ENCODE results near the gene ITSN1. TPM values are rescaled to one million over a fixed set of nuclear protein-coding genes. Genes with fewer than 3 reads are reported as not detected.
"Not testable (repeated sequence)": the region's sequence is repeated elsewhere in the genome, so short reads cannot be mapped to it uniquely, and the experiment has no call there.

The ITSN1 gene
- polyA plus RNA-seq, 3 donors, result 6.8 to 114 (median 40.2) TPM

- no peak overlapping the region for H3K27ac ChIP-seq (ENCODE audit: low read depth, low read length)
- 67 to 85% (median 78%) methylated on average over 2 of the region's 2 CpGs for WGBS, 3 donors
Observed at GRCh38 chr21:33783187-33783979, 141.1 kb downstream of the ITSN1 start.

- no peak overlapping the region for H3K27ac ChIP-seq (ENCODE audit: low read depth, low read length)
- WGBS, 3 donors, result 86 to 88% (median 88%) methylated on average over 2 of the region's 2 CpGs
Observed at GRCh38 chr21:33787431-33787830, 145.1 kb downstream of the ITSN1 start.

GRCh38 chr21:33788438-33788837 is 146.1 kb downstream of the ITSN1 start:
- 90 to 97% (median 97%) methylated on average over 5 of the region's 5 CpGs for WGBS, 3 donors
- H3K27ac ChIP-seq (ENCODE audit: low read depth, low read length), result not testable (repeated sequence)

- WGBS, 3 donors, result 42 to 54% (median 45%) methylated on average over 1 of the region's 1 CpG
- H3K27ac ChIP-seq (ENCODE audit: low read depth, low read length), result no peak overlapping the region
Observed at GRCh38 chr21:33789697-33790096, 147.4 kb downstream of the ITSN1 start.

GRCh38 chr21:33791073-33791472 is 148.8 kb downstream of the ITSN1 start:
- H3K27ac ChIP-seq (ENCODE audit: low read depth, low read length), result no peak overlapping the region
- WGBS, 3 donors, result 79 to 91% (median 83%) methylated on average over 3 of the region's 3 CpGs

- WGBS, 3 donors, result 64 to 76% (median 65%) methylated on average over 2 of the region's 2 CpGs
- H3K27ac ChIP-seq (ENCODE audit: low read depth, low read length), result no peak overlapping the region
Observed at GRCh38 chr21:33794596-33794995, 152.3 kb downstream of the ITSN1 start.

- WGBS, 3 donors, result 88 to 90% (median 90%) methylated on average over 5 of the region's 5 CpGs
- H3K27ac ChIP-seq (ENCODE audit: low read depth, low read length), result no peak overlapping the region
Observed at GRCh38 chr21:33797565-33797964, 155.3 kb downstream of the ITSN1 start.

- 56 to 86% (median 66%) methylated on average over 5 of the region's 5 CpGs for WGBS, 3 donors
- H3K27ac ChIP-seq (ENCODE audit: low read depth, low read length), result no peak overlapping the region
Observed at GRCh38 chr21:33799378-33800090, 157.2 kb downstream of the ITSN1 start.

GRCh38 chr21:33800753-33801423 is 158.6 kb downstream of the ITSN1 start:
- no peak overlapping the region for H3K27ac ChIP-seq (ENCODE audit: low read depth, low read length)
- WGBS, 3 donors, result 93 to 97% (median 96%) methylated on average over 5 of the region's 5 CpGs

GRCh38 chr21:33801424-33802405 is 159.4 kb downstream of the ITSN1 start:
- no peak overlapping the region for H3K27ac ChIP-seq (ENCODE audit: low read depth, low read length)
- 57 to 74% (median 63%) methylated on average over 8 of the region's 8 CpGs for WGBS, 3 donors

- WGBS, 3 donors, result 39 to 77% (median 45%) methylated on average over 4 of the region's 4 CpGs
- H3K27ac ChIP-seq (ENCODE audit: low read depth, low read length), result no peak overlapping the region
Observed at GRCh38 chr21:33802481-33802880, 160.2 kb downstream of the ITSN1 start.

- WGBS, 3 donors, result 85 to 99% (median 92%) methylated on average over 2 of the region's 2 CpGs
- no peak overlapping the region for H3K27ac ChIP-seq (ENCODE audit: low read depth, low read length)
Observed at GRCh38 chr21:33808715-33809367, 166.5 kb downstream of the ITSN1 start.

- no peak overlapping the region for H3K27ac ChIP-seq (ENCODE audit: low read depth, low read length)
- 25 to 70% (median 56%) methylated on average over 4 of the region's 4 CpGs for WGBS, 3 donors
Observed at GRCh38 chr21:33810766-33811165, 168.5 kb downstream of the ITSN1 start.

- 49 to 80% (median 57%) methylated on average over 5 of the region's 5 CpGs for WGBS, 3 donors
Observed at GRCh38 chr21:33811167-33812010, 169.1 kb downstream of the ITSN1 start.

GRCh38 chr21:33813832-33814365 is 171.6 kb downstream of the ITSN1 start:
- H3K27ac ChIP-seq (ENCODE audit: low read depth, low read length), result no peak overlapping the region
- 95 to 97% (median 96%) methylated on average over 7 of the region's 7 CpGs for WGBS, 3 donors

More at GRCh38 chr21:33811167-33812010, 169.1 kb downstream of the ITSN1 start:
- peak overlapping the region; percentile 40 for H3K27ac ChIP-seq (ENCODE audit: low read depth, low read length)

GRCh38 chr21:33815143-33815707 is 172.9 kb downstream of the ITSN1 start:
- no peak overlapping the region for H3K27ac ChIP-seq (ENCODE audit: low read depth, low read length)
- 46 to 81% (median 53%) methylated on average over 7 of the region's 7 CpGs for WGBS, 3 donors
